ENCODE measurements around the gene AADAC.
"Not testable (repeated sequence)": the region's sequence is repeated elsewhere in the genome, so short reads cannot be mapped to it uniquely, and the experiment has no call there.

Gene AADAC

GRCh38 chr3:151798466-151798865 lies 15.4 kb upstream of the AADAC start:
- DNase-seq = no peak

- no peak for DNase-seq
Measured at GRCh38 chr3:151800431-151800830, 13.5 kb upstream of the AADAC start.

- DNase-seq = no peak
Measured at GRCh38 chr3:151804267-151804666, 9.6 kb upstream of the AADAC start.

- DNase-seq = no peak
Measured at GRCh38 chr3:151806838-151807237, 7.1 kb upstream of the AADAC start.

- not testable (repeated sequence) for DNase-seq
Measured at GRCh38 chr3:151808926-151809325, 5.0 kb upstream of the AADAC start.

- DNase-seq = no peak
Measured at GRCh38 chr3:151811474-151811873, 2.4 kb upstream of the AADAC start.

GRCh38 chr3:151814588-151814987 lies 672 bp downstream of the AADAC start:
- DNase-seq = no peak

- DNase-seq = peak; percentile 16
Measured at GRCh38 chr3:151816091-151816604, 2.2 kb downstream of the AADAC start.

GRCh38 chr3:151817473-151817872 lies 3.6 kb downstream of the AADAC start:
- no peak for DNase-seq

GRCh38 chr3:151818361-151818760 lies 4.4 kb downstream of the AADAC start:
- DNase-seq = no peak

- no peak for DNase-seq
Measured at GRCh38 chr3:151819910-151820309, 6.0 kb downstream of the AADAC start.

GRCh38 chr3:151827816-151828215 lies 13.9 kb downstream of the AADAC start:
- no peak for DNase-seq

- DNase-seq = no peak
Measured at GRCh38 chr3:151835751-151836525, 22.0 kb downstream of the AADAC start.

- DNase-seq = no peak
Measured at GRCh38 chr3:151837057-151837456, 23.1 kb downstream of the AADAC start.

GRCh38 chr3:151838574-151839312 lies 24.8 kb downstream of the AADAC start:
- peak; percentile 50 for DNase-seq

GRCh38 chr3:151839313-151839631 lies 25.4 kb downstream of the AADAC start:
- DNase-seq = no peak

- DNase-seq = no peak
Measured at GRCh38 chr3:151841801-151842200, 27.9 kb downstream of the AADAC start.

- DNase-seq = peak; percentile 1
Measured at GRCh38 chr3:151843275-151843674, 29.4 kb downstream of the AADAC start.

GRCh38 chr3:151845306-151845905 lies 31.5 kb downstream of the AADAC start:
- no peak for DNase-seq

GRCh38 chr3:151850065-151850464 lies 36.1 kb downstream of the AADAC start:
- DNase-seq = not testable (repeated sequence)

- DNase-seq = no peak
Measured at GRCh38 chr3:151852074-151852811, 38.3 kb downstream of the AADAC start.

GRCh38 chr3:151856118-151856517 lies 42.2 kb downstream of the AADAC start:
- peak; percentile 13 for DNase-seq

GRCh38 chr3:151856641-151857040 lies 42.7 kb downstream of the AADAC start:
- no peak for DNase-seq

All from NCI-H345 (cell line).